Endothelial cell of umbilical vein (primary cell): Measurements from ENCODE around the gene TFIP11.

Source experiments
- CTCF ChIP-seq, 2 donors: IDR thresholded peaks; 1 replicate in 1 of 2; 2 replicates in 1 of 2; pipeline ENCODE4 v1.5.1; 2011; ENCODE audit warnings: low read length in 2 of 2, mild to moderate bottlenecking in 2 of 2, moderate library complexity in 2 of 2, control low read depth in 1 of 2, inconsistent platforms in 1 of 2, low read depth in 1 of 2; ENCODE audit not compliant: insufficient read depth in 1 of 2; ENCODE audit errors: extremely low read depth in 1 of 2
- EZH2 ChIP-seq: IDR thresholded peaks from 2 replicates; pipeline ENCODE4 v1.6.1; 2012; ENCODE audit warnings: borderline replicate concordance, low read depth, mild to moderate bottlenecking, moderate library complexity, low read length, inconsistent platforms; ENCODE audit not compliant: severe bottlenecking
- FOS ChIP-seq: IDR thresholded peaks from 2 replicates; pipeline ENCODE4 v1.6.1; 2011; ENCODE audit warnings: mild to moderate bottlenecking, low read length, moderate library complexity, borderline replicate concordance; ENCODE audit not compliant: insufficient read depth
- GATA2 ChIP-seq: IDR thresholded peaks from 2 replicates; pipeline ENCODE4 v1.7.0; 2011; ENCODE audit warnings: low read depth, mild to moderate bottlenecking, moderate library complexity, mixed read lengths, low read length; ENCODE audit not compliant: insufficient read length, insufficient read depth
- JUN ChIP-seq: IDR thresholded peaks from 2 replicates; pipeline ENCODE4 v1.6.1; 2011; ENCODE audit warnings: borderline replicate concordance, low read depth; ENCODE audit not compliant: insufficient read length, insufficient read depth
- MAX ChIP-seq: IDR thresholded peaks from 2 replicates; pipeline ENCODE4 v1.6.1; 2011; ENCODE audit not compliant: insufficient read depth, insufficient read length
- MYC ChIP-seq: IDR thresholded peaks from one replicate; pipeline ENCODE4 v1.6.1; 2011; ENCODE audit warnings: mild to moderate bottlenecking, low read depth, low read length
- POLR2A ChIP-seq: IDR thresholded peaks from 2 replicates; pipeline ENCODE4 v1.6.1; 2012; ENCODE audit warnings: low read depth, mild to moderate bottlenecking, control low read depth, low read length
- POLR2AphosphoS5 ChIP-seq: IDR thresholded peaks from 2 replicates; pipeline ENCODE4 v1.6.1; 2012; ENCODE audit warnings: low read depth, mild to moderate bottlenecking, control low read depth, low read length, moderate library complexity; ENCODE audit not compliant: insufficient read depth

GRCh38 chr22:26483439-26484359, 28.6 kb downstream of the TFIP11 start, which contains the start of the genes HPS4 and SRRD:
- peak; percentile 82 for TF ChIP-seq POLR2AphosphoS5
- no peak for TF ChIP-seq CTCF (IDR thresholded peaks at IDR 0.05; ENCODE audit: extremely low read depth in 1 of 2, insufficient read depth in 1 of 2, low read depth in 1 of 2, low read length in 2 of 2)
- TF ChIP-seq EZH2: no peak
- peak; percentile 83 for TF ChIP-seq POLR2A
- peak; percentile 22 for TF ChIP-seq JUN
- TF ChIP-seq GATA2: no peak
- TF ChIP-seq MYC: no peak
- peak; percentile 60 for TF ChIP-seq MAX
- TF ChIP-seq FOS: no peak
